DMS 273 treated with DMSO at 0.1 percent for 48 hours (cell line): ENCODE measurements around the gene LAMTOR1.
A peak's percentile ranks its signal among the peaks of the same experiment; 100 is the strongest.
"Not testable (repeated sequence)": the region's sequence is repeated elsewhere in the genome, so short reads cannot be mapped to it uniquely, and the experiment has no call there.

Experiments
- DNase-seq: peaks from one replicate; lab custom pipeline; 2025; lab: John Stamatoyannopoulos, UW

The LAMTOR1 gene

GRCh38 chr11:72102946-72103753, at the start of gene LAMTOR1:
LAMTOR1 (minus strand) TSS chr11:72103297; CDS start chr11:72103224, 73 bp downstream.
- peak; percentile 92 for DNase-seq

GRCh38 chr11:72150882-72151281, 47.8 kb upstream of the LAMTOR1 start:
- DNase-seq: no peak

GRCh38 chr11:72146625-72147024, 43.5 kb upstream of the LAMTOR1 start:
- no peak for DNase-seq

- DNase-seq: no peak
Observed at GRCh38 chr11:72144807-72145565, 41.9 kb upstream of the LAMTOR1 start.

- not testable (repeated sequence) for DNase-seq
Observed at GRCh38 chr11:72142543-72142942, 39.4 kb upstream of the LAMTOR1 start.

GRCh38 chr11:72142086-72142485, 39.0 kb upstream of the LAMTOR1 start:
- DNase-seq: not testable (repeated sequence)

DNA sequence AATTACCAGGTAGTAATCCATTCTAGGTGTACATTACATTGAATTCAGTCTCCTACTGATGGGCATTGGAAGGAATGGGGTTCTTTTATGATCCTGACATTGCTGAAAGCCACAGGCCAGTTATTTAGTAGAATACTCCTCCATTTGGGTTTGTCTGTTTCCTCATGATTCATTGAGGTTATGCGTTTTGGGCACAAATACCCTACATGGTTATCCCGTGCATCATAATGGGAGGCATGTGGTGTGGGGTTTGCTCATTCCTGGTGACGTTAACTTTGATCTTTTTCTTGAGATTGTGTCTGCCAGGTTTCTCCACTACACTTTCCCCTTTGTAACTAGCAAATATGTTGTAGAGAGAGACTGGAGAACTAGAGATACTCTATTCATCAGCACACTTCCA, 38.0 kb upstream of the LAMTOR1 start:
- DNase-seq: no peak

DNA sequence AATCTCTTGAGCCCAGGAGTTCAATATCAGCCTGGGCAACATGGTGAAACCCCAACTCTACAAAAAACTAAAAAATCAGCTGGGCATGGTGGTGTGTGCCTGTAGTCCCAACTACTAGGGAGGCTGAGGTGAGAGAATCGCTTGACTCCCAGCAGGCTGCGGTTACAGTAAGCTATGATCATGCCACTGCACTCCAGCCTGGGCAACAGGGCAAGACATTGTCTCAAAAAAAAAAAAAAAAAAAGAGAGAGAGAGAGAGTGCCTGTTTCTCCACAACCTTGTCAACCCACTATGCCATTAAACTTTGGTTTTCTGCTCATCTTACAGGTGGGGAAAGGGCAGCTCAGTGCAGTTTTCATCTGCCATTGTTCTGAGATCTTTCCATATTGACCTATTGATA, 37.6 kb upstream of the LAMTOR1 start:
- DNase-seq: no peak

- no peak for DNase-seq
Observed at GRCh38 chr11:72139500-72139899, 36.4 kb upstream of the LAMTOR1 start.

DNA sequence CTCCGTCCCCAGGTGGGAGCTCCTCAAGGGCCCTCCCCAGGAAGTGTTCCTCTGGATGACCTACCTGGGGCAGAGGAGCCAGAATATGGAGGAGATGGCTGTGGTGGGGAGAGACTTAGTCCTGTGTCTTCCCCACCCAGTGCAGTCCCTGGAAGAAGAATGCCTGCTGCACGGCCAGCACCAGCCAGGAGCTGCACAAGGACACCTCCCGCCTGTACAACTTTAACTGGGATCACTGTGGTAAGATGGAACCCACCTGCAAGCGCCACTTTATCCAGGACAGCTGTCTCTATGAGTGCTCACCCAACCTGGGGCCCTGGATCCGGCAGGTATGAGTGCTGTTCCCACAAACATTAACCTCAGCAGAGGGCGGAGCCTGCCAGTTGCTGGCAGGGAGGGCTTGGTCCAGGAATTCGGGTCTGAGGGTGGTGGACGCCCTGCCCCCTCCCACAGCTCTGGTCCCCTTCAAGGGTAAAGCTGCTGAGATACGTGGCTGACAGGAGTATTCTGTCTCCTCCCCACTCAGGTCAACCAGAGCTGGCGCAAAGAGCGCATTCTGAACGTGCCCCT, 35.8 kb upstream of the LAMTOR1 start:
- DNase-seq: no peak

- DNase-seq: no peak
Observed at GRCh38 chr11:72136684-72137262, 33.7 kb upstream of the LAMTOR1 start.

- DNase-seq: no peak
Observed at GRCh38 chr11:72135891-72136683, 33.0 kb upstream of the LAMTOR1 start.

GRCh38 chr11:72135473-72135872, 32.4 kb upstream of the LAMTOR1 start, which contains the start of gene FOLR3:
FOLR3 (plus strand) TSS chr11:72135725; CDS start chr11:72135953, 228 bp downstream.
- not testable (repeated sequence) for DNase-seq

DNA sequence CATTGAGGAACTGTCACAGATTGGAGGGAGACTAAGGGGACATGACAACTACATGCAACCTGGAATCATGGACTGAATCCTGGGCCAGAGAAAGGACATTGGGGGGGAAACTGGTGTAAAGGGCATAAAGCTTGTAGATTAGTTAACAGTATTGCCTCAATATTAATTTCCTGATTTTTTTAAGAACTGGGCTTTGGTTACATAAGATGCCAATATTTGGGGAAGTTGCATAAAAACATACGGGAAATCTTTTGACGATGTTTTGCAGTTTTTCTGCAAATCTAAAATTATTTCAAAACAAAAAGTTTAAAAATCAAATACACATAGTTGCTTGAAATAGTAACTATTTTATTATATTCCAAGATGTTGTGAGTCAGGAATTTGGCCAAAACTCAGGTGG, 29.5 kb upstream of the LAMTOR1 start:
- no peak for DNase-seq

DNA sequence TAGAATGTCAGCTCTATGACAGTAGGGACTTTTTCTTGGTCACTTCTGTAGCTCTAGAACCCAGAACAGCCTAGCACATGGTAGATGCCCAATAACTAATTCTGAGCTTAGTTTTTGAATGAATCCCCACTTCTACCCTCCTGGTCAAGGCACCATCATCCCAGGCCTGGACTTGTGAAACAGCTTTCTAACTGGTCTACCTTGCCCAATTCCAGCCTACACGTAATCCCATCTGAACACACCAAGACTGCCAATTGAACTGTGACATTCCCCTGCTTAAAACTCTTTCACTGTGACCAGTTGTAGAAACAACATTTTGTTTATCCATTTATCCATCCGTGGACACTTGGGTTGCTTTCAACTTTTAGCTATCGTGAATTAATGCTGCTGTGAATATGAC, 26.3 kb upstream of the LAMTOR1 start:
- DNase-seq: no peak

DNA sequence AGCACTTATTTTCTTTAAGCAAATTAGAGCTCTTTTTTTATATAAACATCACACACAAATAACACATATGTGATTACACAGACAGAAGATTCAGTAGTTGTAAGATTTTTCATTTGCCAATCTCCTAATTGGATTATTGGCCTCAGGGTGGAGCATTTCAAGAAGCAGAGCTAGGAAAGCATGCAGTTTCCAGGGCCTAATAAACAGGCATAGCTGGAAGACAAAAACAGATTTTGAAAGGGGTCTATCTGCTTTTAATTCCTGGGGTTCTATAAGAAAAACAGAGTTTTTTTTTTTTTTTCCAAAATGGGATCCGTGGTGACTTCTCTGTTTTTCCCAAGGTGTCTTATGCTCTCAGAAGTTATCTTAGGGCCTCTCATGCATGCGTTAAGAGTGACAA, 24.8 kb upstream of the LAMTOR1 start:
- no peak for DNase-seq

GRCh38 chr11:72125956-72126355, 22.9 kb upstream of the LAMTOR1 start:
- no peak for DNase-seq

GRCh38 chr11:72124046-72124445, 20.9 kb upstream of the LAMTOR1 start:
- DNase-seq: no peak

GRCh38 chr11:72123117-72123653, 20.1 kb upstream of the LAMTOR1 start:
- DNase-seq: no peak

GRCh38 chr11:72122607-72123006, 19.5 kb upstream of the LAMTOR1 start:
- no peak for DNase-seq

DNA sequence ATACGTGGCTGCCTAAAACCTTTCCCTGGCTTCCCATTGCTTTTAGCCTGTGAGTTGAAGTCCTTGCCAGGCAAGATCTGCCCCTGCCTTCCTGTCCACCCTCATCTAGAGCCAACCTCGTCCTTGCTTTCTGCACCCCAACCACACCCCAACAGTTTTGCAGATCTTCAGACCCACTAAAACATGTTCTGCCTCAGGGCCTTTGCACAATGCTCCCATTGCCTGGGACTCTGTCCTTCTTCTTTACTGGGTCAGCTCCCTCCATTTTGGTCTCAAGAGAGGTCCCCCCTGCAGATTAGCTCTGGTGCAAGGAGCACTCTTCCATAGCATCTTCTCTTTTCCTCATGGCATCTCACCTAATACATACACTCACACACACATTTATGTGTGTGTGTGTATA, 17.8 kb upstream of the LAMTOR1 start:
- DNase-seq: no peak
